GM21381 (cell line): Measurements from ENCODE around the gene SMARCB1.

Experiments
- ATAC-seq: cut with Tn5 transposase; IDR thresholded peaks from one replicate; pipeline ENCODE4 v1.9.1; 2021; ENCODE audit warnings: mild to moderate bottlenecking, moderate library complexity; ENCODE audit not compliant: unreplicated experiment

Gene SMARCB1

GRCh38 chr22:23760056-23760455, 26.7 kb upstream of the SMARCB1 start:
- no peak for ATAC-seq

DNA sequence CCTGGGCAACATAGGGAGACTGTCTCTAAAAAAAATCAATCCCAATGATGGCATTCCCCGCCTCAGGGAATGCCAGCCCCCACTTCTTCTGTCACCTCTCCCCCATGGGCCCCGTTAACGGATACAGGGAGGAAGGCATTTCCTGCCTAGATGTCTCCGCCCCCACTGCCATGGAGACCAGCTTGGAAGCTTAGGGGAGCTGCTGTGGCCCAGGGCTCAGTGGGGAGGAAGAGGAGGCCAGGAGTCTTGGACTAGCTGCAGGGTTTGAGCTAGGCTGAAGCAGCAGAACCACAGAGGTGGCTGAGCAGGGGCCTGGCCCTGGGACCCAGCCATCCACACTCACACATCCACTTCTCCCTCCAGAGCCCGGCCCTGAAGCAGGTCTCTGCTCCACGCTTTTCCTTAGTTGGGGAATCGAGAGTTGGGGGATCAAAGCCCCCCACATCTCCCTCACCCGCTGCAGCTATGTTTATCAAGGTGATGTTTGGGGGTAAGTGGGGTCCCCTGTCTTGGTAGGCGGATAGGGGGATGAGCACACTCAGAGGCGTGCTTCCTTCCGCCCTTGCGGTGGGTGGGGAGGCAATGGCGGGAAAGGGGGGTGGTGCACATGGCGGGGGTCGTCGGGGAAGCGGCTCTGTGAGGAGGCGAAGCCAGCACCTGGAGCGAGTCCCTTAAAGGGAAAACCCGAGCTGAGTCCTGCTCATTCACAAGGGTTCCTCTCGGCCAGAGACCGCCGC, 23.8 kb upstream of the SMARCB1 start, which contains the start of gene C22orf15:
C22orf15 (plus strand) TSS at position 149 of the 737 bp plus-strand sequence; CDS start at position 466, 317 bp downstream.
- ATAC-seq, result no peak

- no peak for ATAC-seq
Measured at GRCh38 chr22:23763579-23763945, 23.2 kb upstream of the SMARCB1 start.

- ATAC-seq, result no peak
Measured at GRCh38 chr22:23763954-23764353, 22.8 kb upstream of the SMARCB1 start.

- ATAC-seq, result no peak
Measured at GRCh38 chr22:23764899-23765881, 21.6 kb upstream of the SMARCB1 start.

DNA sequence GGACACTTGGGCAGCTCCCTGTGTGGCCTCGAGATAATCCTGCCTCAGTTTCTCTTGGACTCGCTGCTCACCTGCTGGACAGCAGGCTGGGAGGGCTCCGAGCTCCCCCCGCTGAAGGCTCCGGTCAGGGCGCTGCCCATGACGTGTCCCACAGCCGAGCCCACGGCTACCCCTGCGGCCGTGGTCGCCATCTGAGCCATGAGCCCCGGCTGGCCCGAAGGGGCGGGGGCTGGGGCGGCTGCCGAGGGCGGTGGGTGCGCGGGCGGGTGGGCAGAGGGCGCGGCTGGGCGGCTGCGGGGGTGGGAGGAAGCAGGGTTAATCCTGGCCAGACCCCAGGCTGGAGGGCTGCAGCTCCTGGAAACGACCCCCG, 19.5 kb upstream of the SMARCB1 start:
- ATAC-seq, result no peak

DNA sequence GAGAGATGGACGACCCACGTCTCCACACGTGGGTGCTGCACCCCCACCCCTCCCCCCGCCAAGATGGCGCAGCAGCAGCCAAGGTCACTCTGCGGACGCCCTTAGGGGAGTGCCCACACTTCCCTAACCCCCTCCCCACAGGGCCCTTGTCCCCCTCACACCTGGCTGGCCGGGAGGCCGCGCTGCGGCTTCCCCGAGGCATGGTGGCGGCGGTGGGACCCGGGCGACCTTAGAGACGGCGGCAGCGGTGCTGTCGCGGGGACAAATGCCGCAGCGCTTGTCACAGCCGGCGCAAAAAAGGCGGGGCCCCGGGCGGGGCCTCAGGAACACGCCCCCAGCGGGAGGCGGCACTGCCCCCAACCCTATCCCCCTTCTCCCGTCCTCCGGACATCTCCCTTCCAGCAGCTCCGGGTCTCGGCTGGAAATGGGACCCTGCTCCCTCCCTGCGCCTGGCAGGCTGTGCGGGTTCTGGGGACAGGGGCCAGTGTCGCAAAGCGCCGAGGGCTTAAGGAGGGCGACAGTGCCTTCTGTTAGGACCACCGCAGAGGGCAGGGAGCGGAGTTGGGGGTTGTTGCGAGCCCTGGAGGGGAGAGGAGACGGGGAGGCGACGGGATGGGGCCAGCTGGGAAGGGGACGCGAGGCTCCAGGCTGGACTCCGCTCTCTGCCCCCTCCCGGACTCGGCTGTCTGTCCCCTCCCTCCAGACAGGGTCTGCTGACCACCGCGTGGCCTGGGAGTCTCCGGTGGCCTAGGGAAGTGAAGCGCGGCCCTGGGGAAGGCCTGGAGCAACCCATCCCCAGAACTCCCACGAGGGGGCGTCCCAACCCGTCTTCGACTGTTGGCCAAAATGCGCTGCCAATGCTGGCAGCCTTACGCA, 18.9 kb upstream of the SMARCB1 start, which contains the start of gene CHCHD10:
CHCHD10 (minus strand) TSS at position 300 of the 876 bp plus-strand sequence; CDS start at position 202, 98 bp downstream.
- no peak for ATAC-seq

GRCh38 chr22:23769321-23769965, 17.3 kb upstream of the SMARCB1 start:
- no peak for ATAC-seq

DNA sequence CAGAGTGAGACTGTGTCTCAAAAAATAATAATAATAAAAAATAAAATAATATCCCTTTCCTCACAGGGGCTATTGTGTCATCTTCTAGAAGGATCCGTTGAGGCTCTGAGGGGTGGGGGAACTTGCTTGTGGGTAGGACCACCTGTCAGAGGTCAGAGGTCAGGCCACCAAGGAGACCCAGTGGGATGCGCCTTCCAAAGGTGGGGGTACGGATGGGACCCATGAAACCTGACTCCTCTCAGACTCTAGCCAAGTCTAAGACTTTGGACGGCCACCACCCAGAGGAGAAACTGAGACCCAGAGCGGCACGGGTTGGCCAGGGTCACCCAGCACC, 14.5 kb upstream of the SMARCB1 start:
- ATAC-seq, result no peak

GRCh38 chr22:23772649-23773473, 13.9 kb upstream of the SMARCB1 start, which contains the start of gene MMP11:
Gene MMP11, plus strand, starts transcription at chr22:23772849. Its CDS starts 22 bp downstream, at chr22:23772871.
- ATAC-seq, result no peak

GRCh38 chr22:23773483-23774113, 13.2 kb upstream of the SMARCB1 start:
- ATAC-seq, result no peak

- ATAC-seq, result no peak
Measured at GRCh38 chr22:23774114-23774921, 12.4 kb upstream of the SMARCB1 start.

DNA sequence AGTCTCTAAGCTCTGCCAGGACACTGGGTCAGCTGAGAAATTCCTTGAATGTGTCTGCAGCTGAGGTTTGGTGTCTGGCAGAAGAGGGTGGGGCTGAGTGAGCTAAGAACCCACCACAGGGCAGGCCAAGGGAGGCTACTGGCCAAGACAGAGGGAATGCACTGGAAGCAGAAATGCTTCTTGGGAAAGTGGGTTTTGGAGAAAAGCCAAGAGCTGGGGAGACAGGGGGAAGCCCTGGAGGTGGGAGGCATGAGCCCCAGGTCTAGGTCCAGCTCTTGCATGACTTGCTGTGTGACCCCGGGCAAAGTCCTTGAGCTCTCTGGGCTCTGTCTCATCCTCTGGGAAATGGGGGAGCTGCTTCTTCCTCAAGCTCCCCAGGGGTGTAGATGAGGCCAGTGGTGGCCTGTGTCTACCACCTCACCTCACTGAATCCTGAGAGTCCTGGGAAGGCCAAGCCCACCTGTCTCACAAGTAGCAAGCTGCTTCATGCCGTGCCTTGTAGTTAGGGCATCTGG, 11.8 kb upstream of the SMARCB1 start:
- ATAC-seq, result no peak

DNA sequence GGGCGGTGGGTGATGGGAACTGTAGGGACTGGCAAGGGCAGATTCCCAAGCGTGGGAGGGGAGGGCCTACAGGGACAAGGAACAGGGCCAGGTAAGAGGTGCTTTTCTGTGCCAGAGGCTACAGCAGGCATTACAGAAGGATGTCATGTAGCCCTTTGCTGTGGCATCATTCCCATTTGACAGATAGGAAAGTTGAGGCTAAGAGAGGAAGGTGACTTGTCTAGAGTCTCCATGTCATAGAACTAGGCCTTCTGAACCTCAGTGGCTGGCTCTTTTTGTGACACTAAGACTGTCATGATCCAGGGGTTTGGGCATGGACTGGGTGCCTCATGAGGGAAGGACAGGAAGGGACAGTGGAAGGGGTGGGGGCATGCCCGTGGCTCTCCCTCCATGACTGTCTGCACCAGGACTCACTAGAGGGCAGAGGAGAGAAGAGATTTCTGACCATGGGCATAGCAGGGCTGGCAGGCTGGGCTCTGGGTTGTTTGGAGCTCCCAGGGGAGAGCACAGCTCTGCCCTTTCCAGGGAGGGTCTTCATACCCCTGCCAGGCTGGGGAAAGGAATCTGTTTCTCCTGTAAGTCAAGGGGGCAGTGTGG, 10.9 kb upstream of the SMARCB1 start:
- ATAC-seq, result no peak

GRCh38 chr22:23777776-23778576, 8.8 kb upstream of the SMARCB1 start:
- no peak for ATAC-seq

GRCh38 chr22:23778577-23778900, 8.2 kb upstream of the SMARCB1 start:
- ATAC-seq, result no peak

- no peak for ATAC-seq
Measured at GRCh38 chr22:23779083-23779482, 7.7 kb upstream of the SMARCB1 start.
